Measurements from ENCODE around the gene UBE2D1.

DNA sequence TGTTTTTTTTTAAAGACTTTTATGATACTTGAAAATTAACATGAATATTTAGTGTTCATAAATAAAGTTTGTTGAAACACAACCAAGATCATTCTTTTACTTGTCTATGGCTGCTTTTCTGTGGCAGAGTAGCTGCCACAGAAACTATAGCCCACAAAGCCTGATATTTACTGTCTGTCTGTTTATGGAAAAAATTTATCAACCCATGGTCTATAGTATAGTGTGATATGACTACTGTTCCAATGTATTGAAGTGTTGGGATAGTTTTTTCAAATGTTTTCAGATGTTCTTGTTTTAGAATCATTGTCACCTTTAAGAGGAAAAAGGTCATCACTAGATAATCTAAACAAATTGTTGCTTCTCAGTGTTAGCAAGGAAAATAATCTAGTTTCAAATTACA is 61.3 kb downstream of the UBE2D1 start:
- TF ChIP-seq, protein P1, sequence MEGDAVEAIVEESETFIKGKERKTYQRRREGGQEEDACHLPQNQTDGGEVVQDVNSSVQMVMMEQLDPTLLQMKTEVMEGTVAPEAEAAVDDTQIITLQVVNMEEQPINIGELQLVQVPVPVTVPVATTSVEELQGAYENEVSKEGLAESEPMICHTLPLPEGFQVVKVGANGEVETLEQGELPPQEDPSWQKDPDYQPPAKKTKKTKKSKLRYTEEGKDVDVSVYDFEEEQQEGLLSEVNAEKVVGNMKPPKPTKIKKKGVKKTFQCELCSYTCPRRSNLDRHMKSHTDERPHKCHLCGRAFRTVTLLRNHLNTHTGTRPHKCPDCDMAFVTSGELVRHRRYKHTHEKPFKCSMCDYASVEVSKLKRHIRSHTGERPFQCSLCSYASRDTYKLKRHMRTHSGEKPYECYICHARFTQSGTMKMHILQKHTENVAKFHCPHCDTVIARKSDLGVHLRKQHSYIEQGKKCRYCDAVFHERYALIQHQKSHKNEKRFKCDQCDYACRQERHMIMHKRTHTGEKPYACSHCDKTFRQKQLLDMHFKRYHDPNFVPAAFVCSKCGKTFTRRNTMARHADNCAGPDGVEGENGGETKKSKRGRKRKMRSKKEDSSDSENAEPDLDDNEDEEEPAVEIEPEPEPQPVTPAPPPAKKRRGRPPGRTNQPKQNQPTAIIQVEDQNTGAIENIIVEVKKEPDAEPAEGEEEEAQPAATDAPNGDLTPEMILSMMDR (IDR thresholded peaks at IDR 0.05; ENCODE audit: borderline replicate concordance, extremely low read depth, low read length, poor library complexity, severe bottlenecking) = no peak
- no peak for TF ChIP-seq EZH2 (IDR thresholded peaks at IDR 0.05; ENCODE audit: borderline replicate concordance, low read depth, low read length, severe bottlenecking)

Data from DND-41 (cell line).